CD4-positive, alpha-beta T cell treated with Interleukin-12 subunit alpha and Interleukin-12 subunit beta, for 1 hour (primary cell): Measurements from ENCODE around the gene PTBP3.
A peak's percentile ranks its signal among the peaks of the same experiment; 100 is the strongest.
"Not testable (repeated sequence)": the region's sequence is repeated elsewhere in the genome, so short reads cannot be mapped to it uniquely, and the experiment has no call there.

Source experiments
- DNase-seq: peaks from one replicate; pipeline ENCODE4 v3.0.0-alpha.2; 2020

Gene PTBP3

DNA sequence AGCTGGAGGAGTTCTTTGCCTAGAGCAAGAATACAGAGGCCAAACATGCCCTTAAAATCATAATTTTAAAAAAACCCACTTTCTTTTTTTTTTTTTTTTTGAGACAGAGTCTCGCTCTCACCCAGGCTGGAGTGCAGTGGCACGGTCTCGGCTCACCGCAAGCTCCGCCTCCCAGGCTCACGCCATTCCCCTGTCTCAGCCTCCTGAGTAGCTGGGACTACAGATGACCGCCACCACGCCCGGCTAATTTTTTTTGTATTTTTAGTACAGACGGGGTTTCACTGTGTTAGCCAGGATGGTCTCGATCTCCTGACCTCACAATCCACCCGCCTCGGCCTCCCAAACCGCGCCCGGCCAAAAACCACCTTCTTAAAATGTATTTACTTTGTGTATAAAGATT is 66.3 kb downstream of the PTBP3 start:
- DNase-seq, result not testable (repeated sequence)

DNA sequence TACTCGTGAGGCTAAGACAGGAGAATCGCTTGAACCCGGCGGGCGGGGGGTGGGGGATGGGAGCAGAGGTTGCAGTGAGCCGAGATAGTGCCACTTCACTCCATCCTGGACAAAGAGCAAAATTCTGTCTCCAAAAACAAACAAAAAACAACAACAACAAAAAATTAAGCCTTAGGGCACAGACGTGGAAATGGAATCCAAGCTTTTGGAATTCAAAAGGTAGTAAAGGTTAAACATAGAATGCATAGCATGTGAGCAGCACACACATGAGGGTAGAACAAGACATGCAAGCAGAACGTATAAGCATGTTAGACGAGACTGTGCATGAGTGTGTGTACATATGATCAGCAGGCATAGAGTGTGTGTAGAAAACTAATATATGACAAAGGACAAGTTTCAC is 68.0 kb downstream of the PTBP3 start:
- DNase-seq, result no peak

DNA sequence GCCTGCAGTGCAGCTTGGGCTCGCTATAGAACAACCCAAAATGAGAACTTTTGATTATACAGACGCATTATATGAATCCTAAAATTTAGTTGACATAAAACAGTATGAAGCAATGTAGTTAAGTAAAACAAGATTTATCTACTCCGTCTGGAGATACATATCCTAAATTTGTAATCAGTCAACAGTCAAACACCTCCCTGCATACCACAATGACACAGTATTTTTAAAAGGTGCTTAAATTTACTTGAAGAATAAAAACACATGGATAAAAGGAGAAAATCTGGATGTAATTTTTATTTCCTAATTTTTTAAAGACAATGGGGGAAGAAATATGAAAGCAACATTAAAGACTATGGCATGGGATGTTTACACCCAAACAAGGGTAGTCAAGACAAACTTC is 70.8 kb downstream of the PTBP3 start:
- DNase-seq, result no peak

DNA sequence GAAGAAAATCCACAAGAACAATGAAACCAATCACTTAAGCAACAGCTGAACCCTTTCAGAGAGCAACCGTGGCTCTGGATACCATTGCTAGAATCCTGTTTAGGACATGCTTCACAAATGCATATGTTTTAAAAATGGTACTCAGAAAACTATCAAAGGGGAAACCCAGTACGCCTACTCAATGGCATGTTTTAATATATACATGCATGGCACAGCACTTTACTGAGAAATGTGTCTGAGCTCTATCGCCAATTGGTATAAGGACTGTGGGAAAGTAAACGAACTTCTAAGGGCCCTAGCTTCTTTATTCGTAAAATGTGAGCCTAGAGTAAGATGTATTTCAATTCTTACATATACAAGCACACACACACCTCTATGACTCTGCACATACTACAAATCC is 72.3 kb downstream of the PTBP3 start:
- no peak for DNase-seq

DNA sequence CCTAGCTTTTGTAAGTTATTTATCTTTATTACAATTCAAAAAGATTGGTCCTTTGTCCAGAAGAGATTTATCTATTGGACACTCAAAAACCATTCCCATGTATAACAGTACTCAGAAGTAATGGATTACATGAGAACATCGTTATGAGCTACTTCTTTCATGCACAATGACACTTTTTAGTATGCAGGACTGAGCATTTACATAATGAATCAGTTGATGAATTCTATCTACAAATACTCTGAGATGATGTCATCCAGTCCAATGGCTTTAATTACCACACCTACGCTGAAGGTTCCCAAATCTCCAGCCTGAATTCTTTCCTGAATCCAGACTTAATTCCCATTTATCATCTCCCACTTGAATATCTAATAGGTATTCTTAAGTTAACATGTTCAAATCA is 75.3 kb downstream of the PTBP3 start:
- DNase-seq, result no peak

DNA sequence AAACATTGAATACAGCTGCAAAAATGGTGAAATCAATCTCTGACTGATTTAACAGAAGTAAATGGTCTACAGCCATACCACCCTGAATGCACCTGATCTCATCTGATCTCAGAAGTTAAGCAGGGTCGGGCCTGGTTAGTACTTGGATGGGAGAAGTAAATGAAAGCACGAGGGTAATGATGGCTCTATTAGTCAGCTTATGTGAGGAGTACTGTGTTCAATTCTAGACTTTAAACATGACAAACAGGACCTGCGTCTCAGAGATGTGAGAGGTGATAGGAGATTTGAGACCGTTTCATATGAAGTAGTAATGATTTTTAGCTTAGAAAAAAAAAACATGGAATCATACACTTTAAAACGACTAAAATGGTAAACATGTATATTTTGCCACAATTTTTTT is 81.2 kb downstream of the PTBP3 start:
- no peak for DNase-seq

DNA sequence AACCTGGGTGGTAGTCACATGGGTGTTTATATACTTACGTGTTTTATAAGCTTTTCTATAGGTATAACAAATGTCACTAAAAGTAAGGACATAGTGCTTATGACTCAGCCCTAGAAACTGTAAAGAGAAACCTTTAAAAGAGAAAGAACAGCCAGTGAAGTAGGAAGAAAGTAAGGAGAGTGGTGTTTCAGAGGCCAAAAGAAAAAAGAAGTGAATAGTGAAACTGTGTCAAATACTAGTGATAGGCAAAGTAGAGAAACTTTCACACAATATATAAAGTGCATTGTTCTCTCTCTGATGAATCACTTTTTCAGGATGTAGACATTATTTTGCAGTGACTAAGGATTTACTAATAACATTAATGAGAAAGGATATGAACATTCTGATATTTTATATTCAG is 84.1 kb downstream of the PTBP3 start:
- no peak for DNase-seq

DNA sequence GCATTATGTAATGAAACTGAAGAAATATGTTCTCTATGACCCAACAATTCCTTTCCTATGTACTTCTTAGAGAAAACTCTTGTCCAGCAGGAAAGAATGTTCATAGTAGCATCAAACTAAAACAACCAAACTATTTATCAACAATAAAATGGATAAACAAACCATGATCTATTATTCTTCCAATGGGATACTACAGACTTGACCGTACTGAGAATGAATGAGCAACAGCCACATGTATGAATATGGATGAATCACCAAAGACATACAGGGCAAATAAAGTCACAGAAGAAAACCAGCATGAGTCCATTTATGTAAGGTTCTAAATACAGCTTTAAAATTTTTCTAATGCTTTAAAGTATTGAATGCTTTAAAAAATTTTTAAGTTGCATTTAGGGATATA is 84.7 kb downstream of the PTBP3 start:
- no peak for DNase-seq

DNA sequence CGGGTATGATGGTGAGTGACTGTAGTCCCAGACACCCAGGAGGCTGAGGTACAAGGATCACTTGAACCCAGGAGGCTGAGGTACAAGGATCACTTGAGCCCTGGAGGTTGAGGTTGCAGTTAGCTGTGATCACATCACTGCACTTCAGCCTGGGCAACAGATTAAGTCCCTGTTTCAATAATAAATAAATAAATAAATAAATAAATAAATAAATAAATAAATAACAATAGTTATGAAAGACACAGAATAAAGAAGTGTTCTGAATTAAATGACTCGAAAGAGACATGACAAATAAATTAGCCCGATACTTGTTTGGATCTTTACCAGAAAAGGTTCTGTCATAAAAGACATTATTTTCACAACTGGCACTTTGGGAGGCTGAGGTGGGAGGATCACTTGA is 86.3 kb downstream of the PTBP3 start:
- DNase-seq, result no peak

DNA sequence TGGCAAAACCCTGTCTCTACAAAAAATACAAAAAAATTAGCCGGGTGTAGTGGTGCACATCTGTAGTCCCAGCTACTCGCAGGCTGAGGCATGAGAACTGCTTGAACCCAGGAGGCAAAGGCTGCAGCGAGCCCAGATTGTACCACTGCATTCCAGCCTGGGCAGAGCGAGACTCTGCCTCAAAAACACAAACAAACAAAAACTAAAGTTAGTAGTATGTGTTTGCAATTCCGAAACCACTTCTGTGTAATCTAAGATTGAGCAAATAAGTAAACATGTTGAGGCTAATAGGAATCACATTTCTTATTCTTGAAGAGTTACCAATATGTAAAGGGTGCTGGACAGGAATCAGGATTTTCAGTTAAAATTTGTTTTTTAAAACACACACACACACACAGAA is 88.3 kb downstream of the PTBP3 start:
- DNase-seq, result no peak

DNA sequence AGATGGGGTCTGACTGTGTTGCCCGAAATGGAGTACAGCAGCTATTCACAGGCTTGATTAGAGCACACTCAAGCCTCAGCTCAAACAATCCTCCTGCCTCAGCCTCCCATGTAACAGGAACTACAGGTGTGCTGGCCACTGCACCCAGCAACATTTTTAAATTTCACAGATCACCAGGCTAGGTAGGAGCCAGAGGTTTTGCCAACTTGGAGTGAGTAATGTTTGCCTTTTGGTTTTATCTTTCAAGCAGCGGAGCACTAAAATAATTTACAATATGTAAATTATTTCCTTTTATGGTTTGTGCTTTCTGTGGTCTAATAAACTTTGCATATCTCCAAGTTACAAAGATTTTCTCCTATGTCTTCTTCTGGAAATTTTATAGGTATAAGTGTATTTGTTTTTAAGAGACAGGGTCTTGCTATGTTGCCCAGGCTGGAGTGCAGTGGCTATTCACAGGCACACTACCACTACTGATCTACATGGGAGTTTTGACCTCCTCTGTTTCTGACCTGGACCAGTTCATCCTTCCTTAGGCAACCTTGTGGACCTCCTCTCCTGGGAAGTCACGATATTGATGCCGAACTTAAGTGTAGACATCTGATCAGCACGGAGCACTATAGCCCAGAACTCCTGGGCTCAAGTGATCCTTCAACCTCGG is 91.1 kb downstream of the PTBP3 start:
- no peak for DNase-seq

DNA sequence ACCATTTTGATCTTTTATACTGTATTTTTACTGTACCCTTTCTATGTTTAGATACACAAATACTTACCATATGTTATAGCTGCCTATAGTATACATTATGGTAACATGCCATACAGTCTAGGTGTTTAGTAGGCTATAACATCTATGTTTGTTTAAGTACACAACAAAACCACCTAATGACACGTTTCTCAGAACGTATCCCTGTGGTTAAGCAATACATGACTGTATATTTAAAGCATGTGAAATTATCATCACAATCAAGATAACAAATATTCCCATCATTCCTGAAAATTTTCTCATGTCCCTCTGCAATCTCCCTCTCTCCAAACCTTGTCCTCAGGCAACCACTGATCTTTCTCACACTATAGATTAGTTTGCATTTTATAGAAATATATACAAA is 91.9 kb downstream of the PTBP3 start:
- no peak for DNase-seq

DNA sequence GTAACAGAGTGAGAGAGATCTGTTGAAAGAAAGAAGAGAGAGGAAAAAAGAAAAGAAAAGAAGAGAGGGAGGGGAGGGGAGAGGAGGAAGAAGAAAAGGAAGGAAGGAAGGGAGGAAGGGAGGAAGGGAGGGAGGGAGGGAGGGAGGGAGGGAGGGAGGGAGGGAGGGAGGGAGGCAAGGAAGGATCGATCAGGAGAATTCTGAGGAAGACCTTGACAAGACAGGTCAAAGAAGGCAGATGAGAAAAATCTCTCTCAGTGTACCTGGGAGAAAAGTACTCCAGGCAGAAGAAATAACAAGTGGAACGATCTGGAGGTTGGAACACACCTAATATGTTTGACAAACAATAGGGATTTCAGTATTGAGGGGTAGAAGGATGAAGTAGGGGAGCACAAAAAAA is 93.7 kb downstream of the PTBP3 start:
- DNase-seq, result no peak

DNA sequence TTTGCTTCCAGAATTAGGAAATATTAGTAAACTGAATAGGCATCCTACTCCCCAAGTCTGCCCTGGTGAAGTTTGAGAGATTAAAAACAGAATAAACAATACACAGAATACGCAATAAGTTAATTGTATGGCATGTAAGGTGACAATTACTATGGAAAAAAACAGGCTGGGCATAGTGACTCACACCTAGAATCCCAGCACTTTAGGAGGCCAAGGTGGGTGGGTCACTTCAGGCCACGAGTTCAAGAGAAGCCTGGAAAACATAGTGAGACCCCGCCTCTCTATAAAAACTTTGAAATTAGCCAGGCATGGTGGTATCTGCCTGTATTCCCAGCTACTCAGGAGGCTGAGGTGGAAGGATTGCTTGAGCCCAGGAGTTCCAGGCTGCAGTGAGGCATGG is 94.1 kb downstream of the PTBP3 start:
- DNase-seq, result no peak

DNA sequence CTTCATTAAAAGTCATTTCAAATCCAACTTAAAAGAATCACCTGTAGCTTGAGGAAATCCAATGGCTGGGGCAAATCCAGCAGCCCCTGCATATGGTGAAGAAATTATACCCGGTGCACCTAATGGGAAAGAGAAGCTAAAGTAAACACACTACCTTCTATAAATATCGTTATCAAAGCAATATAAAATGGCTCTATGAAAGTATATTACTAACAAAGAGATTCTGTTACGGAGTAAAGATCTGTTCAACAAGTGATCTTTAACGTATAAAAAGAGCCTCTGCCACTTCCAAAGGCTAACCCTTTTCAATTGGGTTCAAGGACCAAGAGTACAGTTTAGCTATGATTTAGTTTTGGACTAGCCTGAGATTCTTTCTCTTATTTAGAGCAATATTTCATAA is 98.6 kb downstream of the PTBP3 start:
- no peak for DNase-seq

DNA sequence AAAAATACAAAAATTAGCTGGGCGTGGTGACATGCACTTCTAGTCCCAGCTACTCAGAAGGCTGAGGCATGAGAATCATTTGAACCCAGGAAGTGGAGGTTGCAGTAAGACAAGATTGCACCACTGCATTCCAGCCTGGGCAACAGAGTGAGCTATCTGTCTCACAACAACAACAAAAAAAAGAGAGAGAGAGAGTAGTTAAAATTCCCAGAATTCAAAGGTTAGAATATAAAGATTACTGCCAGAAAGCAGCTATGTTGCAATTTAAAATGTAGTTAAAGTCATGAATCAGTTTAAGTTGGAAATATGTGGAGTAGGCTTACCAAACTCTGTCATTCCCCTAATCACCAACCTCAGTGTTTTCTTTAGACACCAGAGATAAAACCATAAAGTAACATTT is 99.7 kb downstream of the PTBP3 start:
- no peak for DNase-seq

DNA sequence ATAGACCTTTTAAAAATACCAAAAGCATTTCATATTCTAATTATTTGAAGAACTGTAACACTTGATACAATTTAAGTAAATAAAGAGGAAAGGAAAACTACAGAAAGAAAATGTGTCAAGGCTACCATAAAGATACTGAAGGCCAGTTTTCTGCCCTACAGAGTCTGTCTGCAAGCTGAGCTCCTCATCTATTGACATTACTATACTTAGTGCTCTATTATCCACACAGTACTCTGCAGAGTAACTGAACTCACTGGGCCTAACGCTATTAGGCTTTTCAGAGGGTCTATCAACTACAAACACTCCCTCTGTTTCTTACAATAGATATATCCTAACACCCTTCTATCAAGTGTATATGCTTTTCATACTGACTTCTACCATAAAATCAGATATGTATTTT is 101.2 kb downstream of the PTBP3 start:
- no peak for DNase-seq

DNA sequence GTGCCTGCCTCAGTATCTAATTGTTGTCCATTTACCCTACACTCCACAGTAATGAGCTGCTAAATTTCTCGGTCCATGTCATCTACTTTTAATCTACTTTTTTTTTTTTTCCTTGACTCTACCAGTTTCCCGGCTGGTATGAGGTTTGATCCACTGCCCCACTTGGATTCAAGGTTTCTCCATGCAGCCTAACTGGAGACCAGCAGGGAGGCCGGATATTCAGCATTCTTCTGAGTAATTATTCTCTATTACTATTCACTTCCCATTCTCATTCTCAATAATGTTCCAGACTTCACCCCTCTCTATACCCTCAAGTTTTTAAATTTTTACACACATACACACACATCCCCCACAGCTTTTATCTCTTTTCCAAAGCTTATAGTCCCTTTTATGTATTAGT is 107.3 kb downstream of the PTBP3 start:
- DNase-seq, result no peak

DNA sequence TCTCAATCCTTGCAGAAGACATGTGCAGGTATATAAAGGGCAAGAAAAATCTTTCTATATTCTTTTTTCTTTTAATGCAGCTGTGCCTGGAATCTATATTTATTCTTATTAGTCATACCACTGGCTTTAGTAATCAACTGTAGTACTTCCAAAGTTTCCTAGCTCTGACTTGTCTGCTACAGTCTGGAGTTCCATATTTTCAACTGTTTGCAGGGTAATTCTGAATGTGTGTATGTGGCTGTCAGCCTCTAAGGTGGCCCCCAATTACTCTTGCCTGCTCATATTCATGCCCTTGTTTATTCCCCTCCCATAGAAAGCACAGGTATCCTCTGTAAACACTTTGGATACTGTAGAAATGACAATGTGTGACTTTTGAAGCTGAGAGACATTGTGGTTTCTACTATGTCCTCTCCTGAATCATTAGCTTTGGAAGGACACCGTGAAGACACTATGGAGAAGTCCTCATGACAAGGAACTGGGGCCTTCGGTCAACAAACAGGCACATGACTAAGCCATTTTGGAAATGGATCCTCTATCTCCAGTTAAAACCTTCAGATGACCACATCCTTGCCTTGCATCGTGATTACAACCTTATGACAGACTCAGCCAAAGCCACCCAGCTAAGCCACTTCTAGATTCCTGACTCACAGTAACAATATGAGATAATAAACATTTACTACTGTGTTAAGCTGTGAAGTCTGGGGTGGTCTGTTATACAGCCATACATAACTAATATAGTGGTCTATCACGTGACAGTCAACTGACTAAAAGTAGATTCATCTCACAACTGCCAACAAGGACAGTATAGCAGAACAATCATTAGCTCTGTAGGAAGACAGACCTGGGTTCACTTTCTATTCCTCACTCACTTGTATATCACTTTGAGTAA is 108.8 kb downstream of the PTBP3 start:
- DNase-seq, result no peak

DNA sequence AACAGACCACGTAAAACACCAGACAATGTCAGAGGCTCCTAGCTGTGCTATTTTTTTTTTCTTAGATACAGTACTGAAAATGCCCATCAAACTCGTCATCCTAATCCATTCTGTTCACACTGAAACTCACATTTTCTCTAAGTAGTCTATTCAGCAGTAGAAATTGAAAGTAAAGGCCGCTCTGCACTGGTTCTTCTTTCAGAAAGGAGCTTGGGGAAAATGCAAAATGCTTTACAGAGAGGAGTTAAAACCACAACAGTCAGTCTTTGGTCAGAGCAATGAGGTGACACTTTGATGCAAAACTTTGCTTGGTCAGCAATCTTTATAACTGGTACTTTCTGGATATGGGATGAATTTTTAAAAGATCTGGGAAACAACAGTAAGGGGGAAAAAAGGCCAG is 114.5 kb downstream of the PTBP3 start:
- DNase-seq, result peak; percentile 28

DNA sequence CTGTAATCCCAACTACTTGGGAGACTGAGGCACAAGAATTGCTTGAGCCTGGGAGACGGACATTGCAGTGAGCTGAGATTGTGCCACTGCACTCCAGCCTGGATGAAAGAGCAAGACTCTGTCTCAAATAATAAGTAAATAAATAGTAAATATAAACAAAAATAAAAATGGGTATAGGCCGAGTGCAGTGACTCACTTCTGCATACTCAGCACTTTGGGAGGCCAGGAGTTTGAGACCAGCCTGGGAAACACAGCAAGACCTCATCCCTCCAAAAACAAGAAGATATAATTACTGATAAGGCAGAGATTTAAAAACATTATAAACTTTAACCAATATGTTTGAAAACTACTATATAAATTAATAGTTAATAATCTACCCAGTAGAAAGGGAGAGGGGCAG is 120.5 kb downstream of the PTBP3 start:
- no peak for DNase-seq

DNA sequence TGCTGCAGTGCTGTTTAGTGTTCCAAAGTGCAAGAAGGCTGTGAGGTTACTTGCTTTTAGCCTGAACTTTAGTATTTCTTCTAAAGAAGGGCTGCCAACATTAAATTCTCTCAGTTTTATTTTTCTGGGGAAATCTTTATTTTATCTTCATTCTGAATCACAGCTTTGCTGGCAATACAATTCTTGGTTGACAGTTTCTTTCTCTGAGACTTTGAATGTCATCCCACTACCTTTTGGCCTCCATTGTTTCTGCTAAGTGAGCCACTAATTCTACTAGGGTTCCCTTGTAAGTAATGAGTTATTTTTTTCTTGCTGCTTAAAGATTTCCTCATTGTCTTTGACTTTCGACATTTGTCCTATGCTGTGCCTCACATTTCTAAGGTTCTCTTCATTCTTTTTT is 126.0 kb downstream of the PTBP3 start:
- no peak for DNase-seq

DNA sequence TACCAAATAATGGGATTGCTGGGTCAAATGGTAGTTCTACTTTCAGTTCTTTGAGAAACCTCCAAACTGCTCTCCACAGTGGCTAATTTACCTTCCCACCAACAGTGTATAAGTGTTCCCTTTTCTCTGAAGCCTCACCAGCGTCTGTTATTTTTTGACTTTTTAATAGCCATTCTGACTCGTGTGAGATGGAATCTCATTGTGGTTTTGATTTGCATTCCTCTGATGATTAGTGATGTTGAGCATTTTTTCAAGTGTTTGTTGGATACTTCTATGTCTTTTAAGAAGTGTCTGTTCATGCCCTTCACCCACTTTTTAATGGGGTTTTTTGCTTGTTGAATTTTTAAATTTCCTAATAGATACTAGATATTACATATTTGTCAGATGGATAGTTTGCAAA is 129.9 kb downstream of the PTBP3 start:
- no peak for DNase-seq

DNA sequence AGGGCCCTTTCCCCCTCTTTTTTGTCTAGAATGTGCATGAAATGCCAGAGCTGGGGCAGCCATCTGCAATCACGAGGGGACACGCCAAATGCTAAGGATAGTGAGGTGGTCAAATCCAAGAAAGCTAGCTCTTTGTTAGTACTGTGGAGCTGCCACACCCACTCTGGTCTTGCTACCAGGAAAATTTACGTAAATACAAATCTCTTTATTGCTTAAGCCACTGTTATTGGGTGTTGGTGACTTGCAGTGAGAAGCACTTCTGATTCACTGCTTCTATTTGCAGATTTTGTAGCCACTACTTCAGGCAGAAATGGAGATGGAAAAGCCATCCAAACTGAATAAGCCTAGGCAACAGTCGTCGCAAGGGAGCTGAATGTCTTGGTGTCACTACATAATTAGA is 132.7 kb downstream of the PTBP3 start:
- no peak for DNase-seq

DNA sequence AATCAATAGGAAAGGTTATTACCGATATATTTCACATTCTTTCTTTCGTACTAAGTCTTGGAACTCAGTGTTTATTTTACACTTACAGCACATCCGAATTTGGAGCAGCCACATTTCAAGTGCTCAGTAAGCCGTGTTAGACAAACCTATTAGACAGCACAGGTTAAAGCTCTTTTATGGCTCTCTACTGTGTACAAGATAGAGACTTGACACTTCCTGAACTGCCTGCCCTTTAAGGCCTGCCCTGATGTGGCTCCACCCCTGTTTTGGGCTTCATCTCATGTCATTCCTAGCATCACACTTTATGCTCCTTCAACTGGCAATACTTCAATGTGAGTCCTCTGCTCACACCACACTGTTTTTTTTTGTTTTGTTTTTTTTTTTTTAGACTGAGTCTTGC is 134.8 kb downstream of the PTBP3 start:
- DNase-seq, result no peak
